GM12892 (cell line): Measurements from ENCODE around the gene TMCC2.
A peak's percentile ranks its signal among the peaks of the same experiment; 100 is the strongest.

Source experiments
- DNase-seq: peaks from one replicate; pipeline ENCODE4 v3.0.0; 2011; ENCODE audit not compliant: insufficient read length
- FAIRE-seq: peaks from 2 replicates; lab custom pipeline; 2011; peaks lifted over from hg19 to GRCh38; lab: Jason Lieb, UNC
- POLR2A ChIP-seq: IDR thresholded peaks from 2 replicates; pipeline ENCODE4 v1.6.1; 2011; ENCODE audit warnings: low read depth, low read length, control low read depth
- POLR2AphosphoS5 ChIP-seq: IDR thresholded peaks from 2 replicates; pipeline ENCODE4 v1.6.1; 2011; ENCODE audit warnings: low read depth, low read length, control low read depth
- TAF1 ChIP-seq: IDR thresholded peaks from 2 replicates; pipeline ENCODE4 v1.6.1; 2011; ENCODE audit warnings: low read depth, mild to moderate bottlenecking, control low read depth, low read length, borderline replicate concordance

TMCC2 gene

GRCh38 chr1:205309741-205310140 lies 82.0 kb downstream of the TMCC2 start:
- TF ChIP-seq POLR2AphosphoS5 (no peak), POLR2A (no peak), TAF1 (no peak)
- DNase-seq = no peak
- FAIRE-seq = no peak

- DNase-seq (no peak), FAIRE-seq (peak; percentile 46)
- TF ChIP-seq POLR2AphosphoS5 (no peak), TAF1 (no peak), POLR2A (no peak)
Measured at GRCh38 chr1:205310976-205311704, 83.4 kb downstream of the TMCC2 start.

- FAIRE-seq = no peak
- TF ChIP-seq POLR2AphosphoS5 (no peak), POLR2A (no peak), TAF1 (no peak)
Measured at GRCh38 chr1:205312866-205313562, 85.3 kb downstream of the TMCC2 start.

GRCh38 chr1:205313563-205314308 lies 86.0 kb downstream of the TMCC2 start:
- FAIRE-seq = peak; percentile 87
- peak; percentile 49 for DNase-seq
- 0 out of 2 replicates have a peak, but pooled peaks have one; percentile 25 for TF ChIP-seq TAF1
- peak; percentile 34; the same call in 1 of the 2 replicates for TF ChIP-seq POLR2A
- TF ChIP-seq POLR2AphosphoS5 = no peak

More at GRCh38 chr1:205312866-205313562, 85.3 kb downstream of the TMCC2 start:
- DNase-seq = no peak

GRCh38 chr1:205315008-205315618 lies 87.4 kb downstream of the TMCC2 start:
- no peak for TF ChIP-seq POLR2AphosphoS5
- no peak for TF ChIP-seq TAF1
- TF ChIP-seq POLR2A = no peak
- DNase-seq (no peak), FAIRE-seq (no peak)

- no peak for DNase-seq
- FAIRE-seq = no peak
- TF ChIP-seq POLR2A (no peak), TAF1 (no peak), POLR2AphosphoS5 (no peak)
Measured at GRCh38 chr1:205316161-205316566, 88.4 kb downstream of the TMCC2 start.

- TF ChIP-seq POLR2A (no peak), TAF1 (no peak), POLR2AphosphoS5 (no peak)
- no peak for FAIRE-seq
- no peak for DNase-seq
Measured at GRCh38 chr1:205317311-205317917, 89.7 kb downstream of the TMCC2 start.

GRCh38 chr1:205318231-205318991 lies 90.7 kb downstream of the TMCC2 start:
- TF ChIP-seq TAF1 (no peak), POLR2AphosphoS5 (no peak), POLR2A (no peak)
- DNase-seq (no peak), FAIRE-seq (no peak)

GRCh38 chr1:205319081-205320018 lies 91.6 kb downstream of the TMCC2 start:
- no peak for FAIRE-seq
- no peak for DNase-seq
- no peak for TF ChIP-seq POLR2A
- no peak for TF ChIP-seq TAF1
- no peak for TF ChIP-seq POLR2AphosphoS5
